ENCODE results near the gene USF2. TPM values are rescaled to one million over a fixed set of nuclear protein-coding genes. Genes with fewer than 3 reads are reported as not detected.

Gene USF2
- total RNA-seq, 1 experiment from 2014 or later, result 123 TPM

- Histone ChIP-seq H3K56ac (ENCODE audit: insufficient read length, low read depth, low read length) (no peak within 1 kb of the TSS), H3K4me1 (ENCODE audit: insufficient read depth, low read length) (peaks cover 9% of the 10 kb centered on the region; the same call in 1 of the 2 replicates), H3K14ac (ENCODE audit: insufficient read depth, low read length) (no peak within 1 kb of the TSS), H3T11ph (ENCODE audit: low read length) (no peak within 1 kb of the TSS), H4K8ac (replicated peaks; ENCODE audit: insufficient read length, low read depth, low read length) (no peak within 1 kb of the TSS), H3K23me2 (ENCODE audit: insufficient read length, low read depth, low read length, poor library complexity, severe bottlenecking) (no peaks in the 10 kb centered on the region), H3K4ac (ENCODE audit: low read depth, low read length) (no peak within 1 kb of the TSS), H4K91ac (ENCODE audit: insufficient read length, low read depth, low read length) (no peak within 1 kb of the TSS), H3K9ac (ENCODE audit: extremely low read depth, insufficient read length, low read length) (no peak within 1 kb of the TSS), H3K9me3 (ENCODE audit: control insufficient read depth, low read depth, low read length) (no peaks in the 10 kb centered on the region), H2BK20ac (ENCODE audit: low read depth, low read length, poor library complexity, severe bottlenecking) (no peak within 1 kb of the TSS), H3K27me3 (ENCODE audit: insufficient read depth, low read length) (no peaks in the 10 kb centered on the region), H2BK15ac (ENCODE audit: low read depth, low read length) (no peak within 1 kb of the TSS), H2AK5ac (ENCODE audit: insufficient read length, low read length) (no peak within 1 kb of the TSS), H2BK120ac (ENCODE audit: low read depth, low read length, poor library complexity, severe bottlenecking) (no peak within 1 kb of the TSS), H3K23ac (ENCODE audit: insufficient read length, low read depth, low read length) (no peak within 1 kb of the TSS), H3K79me1 (ENCODE audit: insufficient read depth, low read depth, low read length, poor library complexity, severe bottlenecking) (no peaks in the 10 kb centered on the region), H2BK5ac (ENCODE audit: insufficient read length, low read length) (no peak within 1 kb of the TSS), H2BK12ac (ENCODE audit: insufficient read length, low read depth, low read length) (no peak within 1 kb of the TSS), H3K4me2 (ENCODE audit: insufficient read depth, insufficient read length, low read length) (no peak within 1 kb of the TSS), H3K79me2 (ENCODE audit: insufficient read depth, low read length) (no peaks in the 10 kb centered on the region), H2AFZ (ENCODE audit: low read length) (no peak within 1 kb of the TSS), H4K5ac (ENCODE audit: insufficient read length, low read depth, low read length) (no peak within 1 kb of the TSS), H3K18ac (ENCODE audit: insufficient read length, low read depth, low read length) (no peak within 1 kb of the TSS), H3K27ac (ENCODE audit: insufficient read length, low read depth, low read length) (no peak within 1 kb of the TSS), H4K20me1 (ENCODE audit: control insufficient read depth, insufficient read depth, insufficient read length) (no peaks in the 10 kb centered on the region)
- peaks cover 10 to 12% of the 10 kb centered on the region in 2 experiments for H3K4me1 Mint-ChIP-seq
- H3K27ac Mint-ChIP-seq, result peak within 1 kb of the TSS in 1 of 3 experiments; percentile 16; a peak in 1 of 7 replicates
- DNase-seq, result no peak
- TF ChIP-seq CTCF (conservative IDR thresholded peaks at IDR 0.05), result no peak
- no peak within 1 kb of the TSS for H3K4me3 Mint-ChIP-seq
- WGBS (ENCODE audit: extremely low coverage, insufficient read length, low lambda C conversion rate), result no CpG with 5 or more reads among the region's 12 CpGs
- no peaks in the 10 kb centered on the region for H3K36me3 Mint-ChIP-seq (ENCODE audit: insufficient read depth in 1 of 3, low read depth in 3 of 3)
- no peaks in the 10 kb centered on the region; the same call in 1 of the 2 replicates for H3K27me3 Mint-ChIP-seq (ENCODE audit: low read depth)
- H3K9me3 Mint-ChIP-seq, result no peaks in the 10 kb centered on the region
Observed at GRCh38 chr19:35328851-35329285, 60.1 kb downstream of the USF2 start, which contains the start of gene CD22. TSS of gene CD22 (plus strand) at chr19:35329187. CDS start at chr19:35332041, 2,854 bp downstream.
